Epidermal melanocyte (primary cell): ENCODE measurements around the gene NECAB2.
A peak's percentile ranks its signal among the peaks of the same experiment; 100 is the strongest.

Experiments
- DNase-seq: peaks from one replicate; pipeline ENCODE4 v3.0.0; 2011; ENCODE audit warnings: low spot score; ENCODE audit not compliant: insufficient read length

The NECAB2 gene

GRCh38 chr16:83952587-83952939 is 15.5 kb upstream of the NECAB2 start:
- DNase-seq: no peak

- peak; percentile 82 for DNase-seq
These were observed 14.9 kb upstream of the NECAB2 start, which contains the start of gene OSGIN1 for GRCh38 chr16:83952940-83953795. TSS of gene OSGIN1 (plus strand) at chr16:83953240. CDS start at chr16:83957672, 4,432 bp downstream.

- DNase-seq: no peak
These were observed 14.1 kb upstream of the NECAB2 start for GRCh38 chr16:83953796-83954576.

- no peak for DNase-seq
These were observed 13.4 kb upstream of the NECAB2 start for GRCh38 chr16:83954577-83955016.

GRCh38 chr16:83955218-83956130 is 12.6 kb upstream of the NECAB2 start:
- no peak for DNase-seq

GRCh38 chr16:83956336-83957289 is 11.4 kb upstream of the NECAB2 start:
- DNase-seq: no peak

- no peak for DNase-seq
These were observed 10.7 kb upstream of the NECAB2 start for GRCh38 chr16:83957296-83957855.

GRCh38 chr16:83958137-83958845 is 9.8 kb upstream of the NECAB2 start:
- DNase-seq: no peak

GRCh38 chr16:83958846-83959565 is 9.0 kb upstream of the NECAB2 start:
- DNase-seq: no peak

GRCh38 chr16:83959656-83960434 is 8.2 kb upstream of the NECAB2 start:
- no peak for DNase-seq

- DNase-seq: no peak
These were observed 7.4 kb upstream of the NECAB2 start for GRCh38 chr16:83960521-83961249.

- DNase-seq: no peak
These were observed 6.5 kb upstream of the NECAB2 start for GRCh38 chr16:83961591-83961990.

GRCh38 chr16:83963277-83964119 is 4.5 kb upstream of the NECAB2 start:
- no peak for DNase-seq

- DNase-seq: no peak
These were observed 3.2 kb upstream of the NECAB2 start for GRCh38 chr16:83964684-83965443.

- no peak for DNase-seq
These were observed 2.4 kb upstream of the NECAB2 start for GRCh38 chr16:83965444-83966152.
